H1 (cell line): ENCODE measurements around the gene STX18.

Experiments used
- BCL11A ChIP-seq, 2 experiments: IDR thresholded peaks; one replicate each; pipeline ENCODE4 v1.6.1; 2011; ENCODE audit warnings: low read depth in 2 of 2, low read length in 2 of 2, mild to moderate bottlenecking in 2 of 2
- CBX5 ChIP-seq: fragments of 300-800, 300-1000 bp; sonication (generic); IDR thresholded peaks from 2 replicates; pipeline ENCODE4 v1.7.1; 2016; ENCODE audit warnings: antibody characterized with exemption, low read length, low read depth
- CTCF ChIP-seq, 3 experiments: IDR thresholded peaks; 1 replicate in 2 of 3; 2 replicates in 1 of 3; pipeline versions ENCODE4 v1.5.1 to v1.6.1; 2011; ENCODE audit warnings: low read length in 3 of 3, mild to moderate bottlenecking in 3 of 3, inconsistent platforms in 2 of 3, low read depth in 1 of 3, moderate library complexity in 1 of 3; ENCODE audit not compliant: insufficient read depth in 1 of 3; ENCODE audit errors: control extremely low read depth in 1 of 3
- EZH2 ChIP-seq: fragments of 200-600 bp; sonication (generic); IDR thresholded peaks from 2 replicates; pipeline ENCODE4 v1.7.1; 2012; ENCODE audit warnings: low read depth, mild to moderate bottlenecking, moderate library complexity, low read length, inconsistent platforms; ENCODE audit not compliant: severe bottlenecking
- GTF2F1 ChIP-seq: IDR thresholded peaks from 2 replicates; pipeline ENCODE4 v1.6.1; 2012; ENCODE audit warnings: low read depth, low read length, improper control_type of control experiment, borderline replicate concordance
- HDAC2 ChIP-seq, 2 experiments: fragments of 300-600 bp in 1 of 2; sonication (generic) in 1 of 2; IDR thresholded peaks; 2 replicates each; pipeline ENCODE4 v1.6.1; 2011 to 2012; ENCODE audit warnings: low read depth in 2 of 2, low read length in 2 of 2, mild to moderate bottlenecking in 2 of 2, moderate library complexity in 2 of 2, borderline replicate concordance in 1 of 2, inconsistent platforms in 1 of 2
- HDAC6 ChIP-seq: IDR thresholded peaks from one replicate; pipeline ENCODE4 v1.7.1; 2012; ENCODE audit warnings: low read depth, mild to moderate bottlenecking, inconsistent platforms, low read length, moderate library complexity
- KDM1A ChIP-seq: fragments of 200-600, 300-600 bp; sonication (generic); IDR thresholded peaks from 2 replicates; pipeline ENCODE4 v1.7.1; 2016; ENCODE audit warnings: mild to moderate bottlenecking, low read length, borderline replicate concordance
- MAFK ChIP-seq: IDR thresholded peaks from 2 replicates; pipeline ENCODE4 v1.6.1; 2012; ENCODE audit warnings: low read depth, mild to moderate bottlenecking, improper control_type of control experiment, low read length
- POLR2A ChIP-seq, 2 experiments: IDR thresholded peaks; 1 replicate in 1 of 2; 2 replicates in 1 of 2; pipeline ENCODE4 v1.6.1; 2011; ENCODE audit warnings: low read depth in 2 of 2, low read length in 2 of 2, mild to moderate bottlenecking in 2 of 2; ENCODE audit errors: control extremely low read depth in 1 of 2
- RAD21 ChIP-seq, 2 experiments: IDR thresholded peaks in 1 of 2; conservative IDR thresholded peaks in 1 of 2; 2 replicates each; pipeline ENCODE4 v1.6.1; 2011; ENCODE audit warnings: low read depth in 2 of 2, low read length in 2 of 2, improper control_type of control experiment in 1 of 2, inconsistent platforms in 1 of 2, mild to moderate bottlenecking in 1 of 2, moderate library complexity in 1 of 2
- SP1 ChIP-seq: IDR thresholded peaks from 2 replicates; pipeline ENCODE4 v1.6.1; 2011; ENCODE audit warnings: low read depth, low read length
- SUZ12 ChIP-seq: fragments of 200-600 bp; sonication (generic); IDR thresholded peaks from 2 replicates; pipeline ENCODE4 v1.6.1; 2012; ENCODE audit warnings: mild to moderate bottlenecking, inconsistent platforms, low read length, moderate library complexity, mixed read lengths

- no peak for TF ChIP-seq HDAC2 (IDR thresholded peaks at IDR 0.05; ENCODE audit: borderline replicate concordance in 1 of 2, low read depth in 2 of 2, low read length in 2 of 2)
- TF ChIP-seq CBX5, result no peak
- TF ChIP-seq CTCF (IDR thresholded peaks at IDR 0.05; ENCODE audit: control extremely low read depth in 1 of 3, insufficient read depth in 1 of 3, low read depth in 1 of 3, low read length in 3 of 3), result no peak
- TF ChIP-seq EZH2, result no peak
- TF ChIP-seq RAD21 (IDR thresholded peaks at IDR 0.05 in 1 of 2, conservative IDR thresholded peaks at IDR 0.05 in 1 of 2; ENCODE audit: low read depth in 2 of 2, low read length in 2 of 2), result no peak
- TF ChIP-seq GTF2F1, result no peak
- no peak for TF ChIP-seq POLR2A (IDR thresholded peaks at IDR 0.05; ENCODE audit: control extremely low read depth in 1 of 2, low read depth in 2 of 2, low read length in 2 of 2)
- no peak for TF ChIP-seq HDAC6
- no peak for TF ChIP-seq SUZ12
- TF ChIP-seq BCL11A (IDR thresholded peaks at IDR 0.05; ENCODE audit: low read depth in 2 of 2, low read length in 2 of 2), result no peak
- TF ChIP-seq SP1, result no peak
- TF ChIP-seq KDM1A, result no peak
- TF ChIP-seq MAFK, result no peak
Measured at GRCh38 chr4:4491396-4491893, 50.4 kb downstream of the STX18 start.
